IMR-90 (cell line): ENCODE measurements around the gene DIP2C.

ENCODE experiments used
- BHLHE40 ChIP-seq: fragments of 150-350 bp; IDR thresholded peaks from 2 replicates; pipeline ENCODE4 v1.6.1; 2016; ENCODE audit warnings: mild to moderate bottlenecking, low read depth, low read length
- CEBPB ChIP-seq: IDR thresholded peaks from 2 replicates; pipeline ENCODE4 v1.6.1; 2012; ENCODE audit warnings: low read depth, low read length, improper control_type of control experiment
- CHD1 ChIP-seq: IDR thresholded peaks from 2 replicates; pipeline ENCODE4 v1.6.1; 2012; ENCODE audit warnings: low read depth, low read length, improper control_type of control experiment
- CTCF ChIP-seq: conservative IDR thresholded peaks from 2 replicates; pipeline ENCODE4 v1.5.1; 2012; ENCODE audit warnings: mild to moderate bottlenecking, low read depth, low read length, improper control_type of control experiment
- NFE2L2 ChIP-seq: fragments of 150-350 bp; IDR thresholded peaks from 2 replicates; pipeline ENCODE4 v1.6.1; 2016; ENCODE audit warnings: low read depth, mild to moderate bottlenecking, low read length
- POLR2A ChIP-seq: IDR thresholded peaks from 2 replicates; pipeline ENCODE4 v1.6.1; 2012; ENCODE audit warnings: mild to moderate bottlenecking, low read depth, low read length
- RCOR1 ChIP-seq: IDR thresholded peaks from 2 replicates; pipeline ENCODE4 v1.6.1; 2012; ENCODE audit warnings: mild to moderate bottlenecking, low read length, improper control_type of control experiment; ENCODE audit not compliant: insufficient replicate concordance

- TF ChIP-seq CTCF (no peak), POLR2A (no peak), CEBPB (no peak), NFE2L2 (no peak), BHLHE40 (peak; percentile 40; the same call in 1 of the 2 replicates), CHD1 (no peak), RCOR1 (no peak)
Observed at GRCh38 chr10:649798-650440, 39.5 kb downstream of the DIP2C start.
